ENCODE measurements around the gene LITAFD. TPM values are rescaled to one million over a fixed set of nuclear protein-coding genes. Genes with fewer than 3 reads are reported as not detected.
"Not testable (repeated sequence)": the region's sequence is repeated elsewhere in the genome, so short reads cannot be mapped to it uniquely, and the experiment has no call there.

Gene LITAFD
- total RNA-seq, 1 donor from 2014 or later = not detected

DNA sequence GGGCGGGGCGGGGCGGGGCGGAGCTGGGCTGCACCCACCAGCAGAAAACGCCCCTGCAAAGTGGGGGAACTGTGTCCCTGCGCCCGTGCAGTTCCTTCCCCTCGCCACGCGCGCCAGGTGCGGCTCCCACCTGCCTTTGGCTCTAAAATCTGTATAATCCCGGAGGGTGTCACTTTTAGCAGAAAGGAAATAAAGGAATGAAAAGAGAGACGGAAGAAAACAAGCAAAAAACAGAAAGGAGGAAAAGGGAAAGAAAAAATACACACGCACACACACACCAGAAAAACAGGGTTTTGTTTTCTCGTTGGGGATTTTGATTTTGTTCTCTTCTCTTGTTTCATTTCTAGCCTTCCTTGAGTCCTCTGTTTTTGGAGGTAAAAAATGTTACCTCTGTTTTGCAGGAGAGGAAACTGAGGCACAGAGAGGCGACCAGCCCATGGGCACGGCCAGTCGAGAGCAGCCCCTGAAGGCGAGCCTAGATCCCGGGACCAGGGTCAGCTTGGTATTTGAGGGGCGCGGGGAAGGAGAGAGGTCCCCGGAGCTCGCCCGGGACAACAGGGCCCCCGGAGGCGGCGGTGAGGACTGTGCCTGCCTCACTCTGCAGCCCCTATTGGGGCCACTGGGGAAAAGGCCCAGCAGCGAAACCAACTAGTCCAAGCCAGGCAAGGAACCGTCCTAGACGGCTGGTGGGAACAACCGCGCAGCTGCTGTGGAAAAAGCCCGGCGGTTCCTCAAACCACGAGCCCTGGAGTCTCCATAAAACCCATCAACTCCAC is 12.8 kb upstream of the LITAFD start:
- Mint-ChIP-seq H3K27ac (ENCODE audit: unreplicated experiment) (peak overlapping the region; percentile 21), H3K4me3 (ENCODE audit: unreplicated experiment) (peak overlapping the region; percentile 96), H3K27me3 (ENCODE audit: unreplicated experiment) (no peaks in the 10 kb centered on the region), H3K36me3 (ENCODE audit: unreplicated experiment) (no peaks in the 10 kb centered on the region), H3K4me1 (ENCODE audit: unreplicated experiment) (peaks cover 45% of the 10 kb centered on the region), H3K9me3 (ENCODE audit: unreplicated experiment) (no peaks in the 10 kb centered on the region)
- TF ChIP-seq, protein P1, sequence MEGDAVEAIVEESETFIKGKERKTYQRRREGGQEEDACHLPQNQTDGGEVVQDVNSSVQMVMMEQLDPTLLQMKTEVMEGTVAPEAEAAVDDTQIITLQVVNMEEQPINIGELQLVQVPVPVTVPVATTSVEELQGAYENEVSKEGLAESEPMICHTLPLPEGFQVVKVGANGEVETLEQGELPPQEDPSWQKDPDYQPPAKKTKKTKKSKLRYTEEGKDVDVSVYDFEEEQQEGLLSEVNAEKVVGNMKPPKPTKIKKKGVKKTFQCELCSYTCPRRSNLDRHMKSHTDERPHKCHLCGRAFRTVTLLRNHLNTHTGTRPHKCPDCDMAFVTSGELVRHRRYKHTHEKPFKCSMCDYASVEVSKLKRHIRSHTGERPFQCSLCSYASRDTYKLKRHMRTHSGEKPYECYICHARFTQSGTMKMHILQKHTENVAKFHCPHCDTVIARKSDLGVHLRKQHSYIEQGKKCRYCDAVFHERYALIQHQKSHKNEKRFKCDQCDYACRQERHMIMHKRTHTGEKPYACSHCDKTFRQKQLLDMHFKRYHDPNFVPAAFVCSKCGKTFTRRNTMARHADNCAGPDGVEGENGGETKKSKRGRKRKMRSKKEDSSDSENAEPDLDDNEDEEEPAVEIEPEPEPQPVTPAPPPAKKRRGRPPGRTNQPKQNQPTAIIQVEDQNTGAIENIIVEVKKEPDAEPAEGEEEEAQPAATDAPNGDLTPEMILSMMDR (IDR thresholded peaks at IDR 0.05) = no peak
- DNase-seq (ENCODE audit: extremely low spot score, unreplicated experiment) = no peak

DNA sequence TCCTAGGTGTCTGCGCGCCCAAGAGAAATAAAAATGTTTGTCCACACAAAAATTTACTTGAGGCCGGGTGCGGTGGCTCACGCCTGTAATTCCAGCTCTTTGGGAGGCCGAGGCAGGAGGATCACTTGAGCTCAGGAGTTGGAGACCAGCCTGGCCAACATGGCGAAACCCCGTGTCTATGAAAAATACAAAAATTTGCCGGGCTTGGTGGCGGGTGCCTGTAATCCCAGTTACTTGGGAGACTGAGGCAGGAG is 12.2 kb upstream of the LITAFD start:
- not testable (repeated sequence) for H3K9me3 Mint-ChIP-seq (ENCODE audit: unreplicated experiment); H3K27me3 Mint-ChIP-seq (ENCODE audit: unreplicated experiment); H3K36me3 Mint-ChIP-seq (ENCODE audit: unreplicated experiment); H3K4me3 Mint-ChIP-seq (ENCODE audit: unreplicated experiment); DNase-seq (ENCODE audit: extremely low spot score, unreplicated experiment); H3K27ac Mint-ChIP-seq (ENCODE audit: unreplicated experiment)
- peaks cover 41% of the 10 kb centered on the region for H3K4me1 Mint-ChIP-seq (ENCODE audit: unreplicated experiment)

DNA sequence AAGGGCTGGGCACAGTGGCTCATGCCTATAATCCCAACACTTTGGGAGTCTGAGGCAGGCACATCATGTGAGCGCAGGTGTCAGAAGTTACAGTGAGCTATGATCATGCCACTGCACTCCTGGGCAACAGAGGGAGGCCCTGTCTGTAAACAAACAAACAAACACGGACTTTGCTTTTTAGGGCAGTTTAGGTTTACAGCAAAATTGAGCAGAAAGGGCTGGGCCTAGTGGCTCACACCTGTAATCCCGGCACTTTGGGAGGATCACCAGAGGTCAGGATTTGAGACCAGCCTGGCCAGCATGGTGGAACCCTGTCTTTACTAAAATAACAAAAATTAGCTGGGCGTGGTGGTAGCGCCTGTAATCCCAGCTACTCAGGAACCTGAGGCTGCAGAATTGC is 10.1 kb upstream of the LITAFD start:
- peaks cover 22% of the 10 kb centered on the region for H3K4me1 Mint-ChIP-seq (ENCODE audit: unreplicated experiment)

DNA sequence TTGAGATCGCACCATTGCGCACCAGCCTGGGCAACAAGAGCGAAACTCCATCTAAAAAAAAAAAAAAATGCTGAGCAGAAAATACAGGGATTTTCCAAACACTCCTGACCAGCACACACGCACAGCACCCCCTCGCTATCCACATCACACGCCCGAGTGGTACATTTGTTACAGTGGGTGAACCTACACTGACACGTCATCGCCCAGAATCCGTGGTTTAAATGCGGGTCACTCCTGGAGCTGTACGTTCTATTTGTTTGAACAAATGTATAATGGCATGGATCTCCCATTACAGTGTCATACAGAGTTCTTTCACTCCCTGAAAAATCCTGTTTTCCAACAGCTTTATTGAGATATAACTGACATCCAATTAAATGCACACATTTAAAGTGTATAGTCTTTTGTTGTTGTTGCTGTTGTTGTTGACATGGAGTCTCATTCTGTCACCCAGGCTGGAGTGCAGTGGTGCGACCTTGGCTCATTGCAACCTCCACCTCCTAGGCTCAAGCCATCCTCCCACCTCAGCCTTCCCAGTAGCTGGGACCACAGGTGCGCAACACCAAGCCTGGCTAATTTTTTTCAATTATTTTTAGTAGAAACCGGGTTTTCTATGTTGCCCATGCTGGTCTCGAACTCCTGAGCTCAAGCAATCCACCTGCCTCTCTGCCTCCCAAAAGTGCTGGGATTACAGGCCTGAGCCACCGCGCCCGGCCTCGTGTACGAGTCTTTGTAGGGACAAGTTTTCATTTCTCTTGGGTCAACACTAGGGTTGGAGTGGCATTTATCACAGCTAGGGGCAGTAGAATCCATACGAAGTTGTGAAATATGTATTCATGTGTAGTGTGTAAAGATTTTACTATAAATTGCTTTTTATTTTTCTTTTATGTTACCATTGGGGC is 8.9 kb upstream of the LITAFD start:
- no peak overlapping the region for H3K4me3 Mint-ChIP-seq (ENCODE audit: unreplicated experiment)
- H3K36me3 Mint-ChIP-seq (ENCODE audit: unreplicated experiment) = no peaks in the 10 kb centered on the region
- H3K27me3 Mint-ChIP-seq (ENCODE audit: unreplicated experiment) = no peaks in the 10 kb centered on the region
- no peak overlapping the region for H3K27ac Mint-ChIP-seq (ENCODE audit: unreplicated experiment)
- DNase-seq (ENCODE audit: extremely low spot score, unreplicated experiment) = no peak
- peaks cover 12% of the 10 kb centered on the region for H3K4me1 Mint-ChIP-seq (ENCODE audit: unreplicated experiment)
- H3K9me3 Mint-ChIP-seq (ENCODE audit: unreplicated experiment) = no peaks in the 10 kb centered on the region
- TF ChIP-seq, protein P1 (IDR thresholded peaks at IDR 0.05) = peak; percentile 28

More for the DNA sequence above, 10.1 kb upstream of the LITAFD start:
- Mint-ChIP-seq H3K27me3 (ENCODE audit: unreplicated experiment) (no peaks in the 10 kb centered on the region), H3K27ac (ENCODE audit: unreplicated experiment) (no peak overlapping the region), H3K36me3 (ENCODE audit: unreplicated experiment) (no peaks in the 10 kb centered on the region), H3K9me3 (ENCODE audit: unreplicated experiment) (no peaks in the 10 kb centered on the region), H3K4me3 (ENCODE audit: unreplicated experiment) (no peak overlapping the region)
- TF ChIP-seq, protein P1 (IDR thresholded peaks at IDR 0.05) = no peak
- no peak for DNase-seq (ENCODE audit: extremely low spot score, unreplicated experiment)

DNA sequence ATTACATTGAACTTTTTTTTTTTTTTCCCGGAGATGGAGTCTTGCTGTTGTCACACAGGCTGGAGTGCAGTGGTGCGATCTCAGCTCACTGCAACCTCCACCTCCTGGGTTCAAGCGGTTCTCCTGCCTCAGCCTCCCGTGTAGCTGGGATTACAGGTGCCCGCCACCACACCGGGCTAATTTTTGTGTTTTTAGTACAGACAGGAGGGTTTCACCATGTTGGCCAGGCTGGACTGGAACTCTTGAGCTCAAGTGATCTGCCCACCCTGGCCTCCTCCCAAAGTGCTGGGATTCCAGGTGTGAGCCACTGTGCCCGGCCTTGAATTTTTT is 8.3 kb upstream of the LITAFD start:
- not testable (repeated sequence) for H3K27me3 Mint-ChIP-seq (ENCODE audit: unreplicated experiment); H3K4me3 Mint-ChIP-seq (ENCODE audit: unreplicated experiment); H3K9me3 Mint-ChIP-seq (ENCODE audit: unreplicated experiment); H3K36me3 Mint-ChIP-seq (ENCODE audit: unreplicated experiment); H3K27ac Mint-ChIP-seq (ENCODE audit: unreplicated experiment); DNase-seq (ENCODE audit: extremely low spot score, unreplicated experiment)
- H3K4me1 Mint-ChIP-seq (ENCODE audit: unreplicated experiment) = peaks cover 16% of the 10 kb centered on the region

DNA sequence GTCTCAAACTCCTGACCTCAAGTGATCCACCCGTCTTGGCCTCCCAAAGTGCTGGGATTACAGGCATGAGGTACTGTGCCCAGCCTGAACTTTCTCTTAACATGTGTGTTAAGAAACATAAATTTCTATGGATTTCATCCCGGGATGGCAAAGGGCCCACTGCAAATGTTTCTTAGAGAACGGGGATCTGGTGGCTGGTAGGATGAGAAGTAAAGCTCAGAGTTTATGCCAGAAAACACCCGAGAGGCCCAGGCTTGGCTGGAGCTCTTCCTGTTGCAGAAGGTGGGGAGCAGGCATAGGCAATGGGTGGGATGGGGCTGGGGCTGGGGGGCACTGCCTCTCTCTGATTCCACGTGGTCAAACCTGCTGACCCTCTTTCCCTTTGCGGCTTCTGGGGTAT is 7.8 kb upstream of the LITAFD start:
- H3K9me3 Mint-ChIP-seq (ENCODE audit: unreplicated experiment) = no peaks in the 10 kb centered on the region
- H3K4me1 Mint-ChIP-seq (ENCODE audit: unreplicated experiment) = peaks cover 13% of the 10 kb centered on the region
- no peaks in the 10 kb centered on the region for H3K27me3 Mint-ChIP-seq (ENCODE audit: unreplicated experiment)
- TF ChIP-seq, protein P1 (IDR thresholded peaks at IDR 0.05) = no peak
- H3K36me3 Mint-ChIP-seq (ENCODE audit: unreplicated experiment) = no peaks in the 10 kb centered on the region
- no peak overlapping the region for H3K27ac Mint-ChIP-seq (ENCODE audit: unreplicated experiment)
- H3K4me3 Mint-ChIP-seq (ENCODE audit: unreplicated experiment) = no peak overlapping the region
- DNase-seq (ENCODE audit: extremely low spot score, unreplicated experiment) = no peak

DNA sequence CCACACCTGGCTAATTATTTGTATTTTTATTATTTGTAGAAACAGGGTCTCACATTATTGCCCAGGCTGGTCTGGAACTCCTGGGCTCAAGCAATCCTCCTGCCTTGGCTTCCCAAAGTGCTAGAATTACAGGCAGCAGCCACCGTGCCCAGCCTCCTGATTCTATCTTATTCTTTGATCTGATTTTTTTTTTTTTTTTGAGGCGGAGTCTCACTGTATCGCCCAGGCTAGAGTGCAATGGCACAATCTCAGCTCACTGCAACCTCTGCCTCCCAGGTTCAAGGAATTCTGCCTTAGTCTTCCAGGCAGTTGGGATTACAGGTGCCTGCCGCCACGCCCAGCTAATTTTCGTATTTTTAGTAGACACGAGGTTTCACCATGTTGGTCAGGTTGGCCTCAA is 6.8 kb upstream of the LITAFD start:
- not testable (repeated sequence) for DNase-seq (ENCODE audit: extremely low spot score, unreplicated experiment); H3K27ac Mint-ChIP-seq (ENCODE audit: unreplicated experiment)

More for the DNA sequence above, 6.8 kb upstream of the LITAFD start:
- H3K4me3 Mint-ChIP-seq (ENCODE audit: unreplicated experiment); H3K9me3 Mint-ChIP-seq (ENCODE audit: unreplicated experiment); H3K36me3 Mint-ChIP-seq (ENCODE audit: unreplicated experiment); H3K27me3 Mint-ChIP-seq (ENCODE audit: unreplicated experiment): not testable (repeated sequence)
- H3K4me1 Mint-ChIP-seq (ENCODE audit: unreplicated experiment) = peaks cover 11% of the 10 kb centered on the region

All from osteocyte (in vitro differentiated cells).